Endothelial cell of umbilical vein (primary cell): ENCODE measurements around the gene OSBPL8. TPM values are rescaled to one million over a fixed set of nuclear protein-coding genes. Genes with fewer than 3 reads are reported as not detected.
"Not testable (repeated sequence)": the region's sequence is repeated elsewhere in the genome, so short reads cannot be mapped to it uniquely, and the experiment has no call there.

Experiments used
- BruUV-seq: library from RNA; stranded (reverse); fragments of 400-500 nt; replicated peaks from 2 replicates; lab custom pipeline; 2021; lab: Mats Ljungman, UMichigan
- CTCF ChIA-PET: fragments of 300-600, 350-600 bp; sonication (Branson Sonifier 250); formaldehyde crosslinking; loops from one replicate; lab custom pipeline; 2021; ENCODE audit warnings: antibody characterized with exemption, inconsistent platforms; lab: Charles Lee
- POLR2A ChIA-PET: fragments of 300-600, 350-600 bp; sonication (Branson Sonifier 250); formaldehyde crosslinking; loops from one replicate; lab custom pipeline; 2021; ENCODE audit warnings: antibody characterized with exemption, inconsistent platforms; lab: Charles Lee
- DNase-seq: peaks from one replicate; pipeline ENCODE4 v3.0.0-alpha.2; 2011; ENCODE audit warnings: low read depth, low spot score
- FAIRE-seq: peaks from 2 replicates; lab custom pipeline; 2011; peaks lifted over from hg19 to GRCh38; lab: Jason Lieb, UNC
- H2AFZ ChIP-seq: 2 replicates; pipeline ENCODE4 v1.6.0; 2012; ENCODE audit warnings: low read depth, low read length, control low read depth, inconsistent platforms
- H3K27ac ChIP-seq: 2 replicates; pipeline ENCODE4 v1.5.1; 2011; ENCODE audit warnings: low read depth, mild to moderate bottlenecking, control low read depth, low read length, moderate library complexity; ENCODE audit not compliant: insufficient read depth
- H3K27me3 ChIP-seq, 2 experiments: 2 replicates each; pipeline versions ENCODE4 v1.6.0 to v1.6.1; 2011; ENCODE audit warnings: low read length in 2 of 2, mixed read lengths in 1 of 2; ENCODE audit not compliant: control insufficient read depth in 2 of 2, insufficient read depth in 2 of 2
- H3K36me3 ChIP-seq, 2 experiments: 2 replicates in 1 of 2; 3 replicates in 1 of 2; pipeline ENCODE4 v1.5.1; 2011; ENCODE audit warnings: low read length in 2 of 2, mild to moderate bottlenecking in 1 of 2, moderate library complexity in 1 of 2; ENCODE audit not compliant: control insufficient read depth in 2 of 2, insufficient read depth in 2 of 2; ENCODE audit errors: extremely low read depth in 1 of 2
- H3K4me1 ChIP-seq: 3 replicates; pipeline ENCODE4 v1.5.1; 2011; ENCODE audit warnings: mild to moderate bottlenecking, low read length; ENCODE audit not compliant: control insufficient read depth, insufficient read depth; ENCODE audit errors: extremely low read depth
- H3K4me2 ChIP-seq: 2 replicates; pipeline ENCODE4 v1.6.1; 2011; ENCODE audit warnings: low read length, control low read depth, mixed read lengths; ENCODE audit not compliant: insufficient read depth
- H3K4me3 ChIP-seq, 3 experiments: fragments of 200-600 bp in 1 of 3; sonication (generic), shearing (Covaris generic) in 1 of 3; replicated peaks in 1 of 3; 2 replicates each; pipeline ENCODE4 v1.5.1; 2011 to 2016; ENCODE audit warnings: control low read depth in 3 of 3, low read length in 3 of 3, mild to moderate bottlenecking in 2 of 3, inconsistent platforms in 1 of 3, low read depth in 1 of 3, moderate library complexity in 1 of 3; ENCODE audit not compliant: insufficient read depth in 1 of 3
- H3K79me2 ChIP-seq: 2 replicates; pipeline ENCODE4 v1.6.0; 2012; ENCODE audit warnings: low read length, inconsistent platforms; ENCODE audit not compliant: control insufficient read depth, insufficient read depth
- H3K9ac ChIP-seq: replicated peaks from 2 replicates; pipeline ENCODE3; 2011; ENCODE audit warnings: low read length, control low read depth; ENCODE audit not compliant: insufficient read depth; ENCODE audit errors: extremely low read depth
- H3K9me1 ChIP-seq: replicated peaks from 3 replicates; pipeline ENCODE4 v1.6.0; 2011; ENCODE audit warnings: mild to moderate bottlenecking, low read length; ENCODE audit not compliant: control insufficient read depth, insufficient read depth; ENCODE audit errors: extremely low read depth
- H3K9me3 ChIP-seq: replicated peaks from 2 replicates; pipeline ENCODE4 v1.5.1; 2012; ENCODE audit warnings: low read length, inconsistent platforms; ENCODE audit not compliant: control insufficient read depth, insufficient read depth
- H4K20me1 ChIP-seq: replicated peaks from 2 replicates; pipeline ENCODE3; 2011; ENCODE audit warnings: mild to moderate bottlenecking, low read length; ENCODE audit not compliant: control insufficient read depth, insufficient read depth; ENCODE audit errors: extremely low read depth
- EZH2 ChIP-seq: IDR thresholded peaks from 2 replicates; pipeline ENCODE4 v1.6.1; 2012; ENCODE audit warnings: borderline replicate concordance, low read depth, mild to moderate bottlenecking, moderate library complexity, low read length, inconsistent platforms; ENCODE audit not compliant: severe bottlenecking
- FOS ChIP-seq: IDR thresholded peaks from 2 replicates; pipeline ENCODE4 v1.6.1; 2011; ENCODE audit warnings: mild to moderate bottlenecking, low read length, moderate library complexity, borderline replicate concordance; ENCODE audit not compliant: insufficient read depth
- GATA2 ChIP-seq: IDR thresholded peaks from 2 replicates; pipeline ENCODE4 v1.7.0; 2011; ENCODE audit warnings: low read depth, mild to moderate bottlenecking, moderate library complexity, mixed read lengths, low read length; ENCODE audit not compliant: insufficient read length, insufficient read depth
- JUN ChIP-seq: IDR thresholded peaks from 2 replicates; pipeline ENCODE4 v1.6.1; 2011; ENCODE audit warnings: borderline replicate concordance, low read depth; ENCODE audit not compliant: insufficient read length, insufficient read depth
- MYC ChIP-seq: IDR thresholded peaks from one replicate; pipeline ENCODE4 v1.6.1; 2011; ENCODE audit warnings: mild to moderate bottlenecking, low read depth, low read length
- POLR2A ChIP-seq: IDR thresholded peaks from 2 replicates; pipeline ENCODE4 v1.6.1; 2012; ENCODE audit warnings: low read depth, mild to moderate bottlenecking, control low read depth, low read length
- POLR2AphosphoS5 ChIP-seq: IDR thresholded peaks from 2 replicates; pipeline ENCODE4 v1.6.1; 2012; ENCODE audit warnings: low read depth, mild to moderate bottlenecking, control low read depth, low read length, moderate library complexity; ENCODE audit not compliant: insufficient read depth
- dilution Hi-C: fragments of 300-500 bp; cut with MboI; formaldehyde crosslinking; loops from one replicate; pipeline ENCODE4 v1.15.0; 2019; ENCODE audit warnings: low sequenced_read_pairs; ENCODE audit not compliant: extremely low pct_ligation_motif_present
- intact Hi-C: fragments of 100-400 bp; cut with micrococcal nuclease; formaldehyde crosslinking; loops from one replicate; pipeline ENCODE4 v1.10.0; 2022
- polyA plus RNA-seq, 4 experiments: library from polyadenylated mRNA; depleted of rRNA in 3 of 4; stranded (reverse) in 3 of 4; unstranded in 1 of 4; fragments of >200 nt; gene quantifications; 2 replicates each; pipeline versions ENCODE4 v1.2.1 to v1.2.3, GENCODE V29; 2011 to 2012; ENCODE audit warnings: missing spikeins in 1 of 4
- total RNA-seq: library from RNA; stranded (reverse); gene quantifications from 2 replicates; pipeline ENCODE4 v1.2.3, GENCODE V29; 2021
- TF ChIP-seq, protein P1 (sequence below), 2 donors: IDR thresholded peaks; 1 replicate in 1 of 2; 2 replicates in 1 of 2; pipeline ENCODE4 v1.5.1; 2011; ENCODE audit warnings: low read length in 2 of 2, mild to moderate bottlenecking in 2 of 2, moderate library complexity in 2 of 2, control low read depth in 1 of 2, inconsistent platforms in 1 of 2, low read depth in 1 of 2; ENCODE audit not compliant: insufficient read depth in 1 of 2; ENCODE audit errors: extremely low read depth in 1 of 2
- TF ChIP-seq, protein P2 (sequence below): IDR thresholded peaks from 2 replicates; pipeline ENCODE4 v1.6.1; 2011; ENCODE audit not compliant: insufficient read depth, insufficient read length

Gene OSBPL8
- total and polyA plus RNA-seq, 2 donors (not counting 3 experiments of a cell fraction or from before 2014, with no cell fraction given) = 10.3 to 47.6 TPM

DNA sequence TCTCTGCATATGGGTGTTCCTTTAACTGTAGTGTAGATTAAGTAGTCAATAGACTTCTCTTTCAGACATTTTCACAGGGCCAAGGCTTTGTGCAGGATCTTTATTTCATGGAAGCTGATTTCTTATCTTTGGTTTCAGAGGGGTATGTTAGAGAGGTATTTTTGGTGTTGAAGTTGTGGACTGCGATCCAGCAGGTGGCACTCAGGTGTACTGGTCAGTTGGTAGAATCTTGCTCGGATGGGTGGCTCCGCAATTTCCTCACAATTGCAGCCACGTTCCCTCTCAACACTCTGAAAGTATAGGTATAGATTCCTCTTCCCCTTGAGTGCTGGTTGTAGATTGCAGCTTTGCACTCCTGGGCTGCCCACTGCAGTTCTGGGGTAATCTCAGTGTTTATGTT is 44.3 kb downstream of the OSBPL8 start:
- Histone ChIP-seq H3K9me1 (no peaks in the 10 kb centered on the region), H2AFZ (no peak overlapping the region), H3K9me3 (no peaks in the 10 kb centered on the region), H3K9ac (no peak overlapping the region), H3K27ac (no peak overlapping the region), H3K36me3 (no peaks in the 10 kb centered on the region), H4K20me1 (no peaks in the 10 kb centered on the region), H3K27me3 (no peaks in the 10 kb centered on the region), H3K4me1 (peaks cover 9% of the 10 kb centered on the region), H3K4me2 (no peak overlapping the region), H3K79me2 (peaks cover 2% of the 10 kb centered on the region), H3K4me3 (no peak overlapping the region)
- no peak for TF ChIP-seq JUN
- no peak for TF ChIP-seq FOS
- TF ChIP-seq POLR2A = no peak
- TF ChIP-seq, protein P1, sequence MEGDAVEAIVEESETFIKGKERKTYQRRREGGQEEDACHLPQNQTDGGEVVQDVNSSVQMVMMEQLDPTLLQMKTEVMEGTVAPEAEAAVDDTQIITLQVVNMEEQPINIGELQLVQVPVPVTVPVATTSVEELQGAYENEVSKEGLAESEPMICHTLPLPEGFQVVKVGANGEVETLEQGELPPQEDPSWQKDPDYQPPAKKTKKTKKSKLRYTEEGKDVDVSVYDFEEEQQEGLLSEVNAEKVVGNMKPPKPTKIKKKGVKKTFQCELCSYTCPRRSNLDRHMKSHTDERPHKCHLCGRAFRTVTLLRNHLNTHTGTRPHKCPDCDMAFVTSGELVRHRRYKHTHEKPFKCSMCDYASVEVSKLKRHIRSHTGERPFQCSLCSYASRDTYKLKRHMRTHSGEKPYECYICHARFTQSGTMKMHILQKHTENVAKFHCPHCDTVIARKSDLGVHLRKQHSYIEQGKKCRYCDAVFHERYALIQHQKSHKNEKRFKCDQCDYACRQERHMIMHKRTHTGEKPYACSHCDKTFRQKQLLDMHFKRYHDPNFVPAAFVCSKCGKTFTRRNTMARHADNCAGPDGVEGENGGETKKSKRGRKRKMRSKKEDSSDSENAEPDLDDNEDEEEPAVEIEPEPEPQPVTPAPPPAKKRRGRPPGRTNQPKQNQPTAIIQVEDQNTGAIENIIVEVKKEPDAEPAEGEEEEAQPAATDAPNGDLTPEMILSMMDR (IDR thresholded peaks at IDR 0.05; ENCODE audit: extremely low read depth in 1 of 2, insufficient read depth in 1 of 2, low read depth in 1 of 2, low read length in 2 of 2) = no peak
- TF ChIP-seq, protein P2, sequence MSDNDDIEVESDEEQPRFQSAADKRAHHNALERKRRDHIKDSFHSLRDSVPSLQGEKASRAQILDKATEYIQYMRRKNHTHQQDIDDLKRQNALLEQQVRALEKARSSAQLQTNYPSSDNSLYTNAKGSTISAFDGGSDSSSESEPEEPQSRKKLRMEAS = no peak
- no peak for TF ChIP-seq POLR2AphosphoS5
- no peak for TF ChIP-seq GATA2
- TF ChIP-seq EZH2 = no peak
- no peak for TF ChIP-seq MYC
- intact Hi-C loops (no loop called here), dilution Hi-C loops (no loop called here)
- FAIRE-seq = no peak
- POLR2A ChIA-PET = no interaction called here
- no TSS peak for BruUV-seq
- no peak for DNase-seq
- CTCF ChIA-PET = interaction anchor here (1.2 kb wide), 1 partner anchor 496 kb away, joined by 3 read pairs; no protein-coding TSS in a partner anchor

DNA sequence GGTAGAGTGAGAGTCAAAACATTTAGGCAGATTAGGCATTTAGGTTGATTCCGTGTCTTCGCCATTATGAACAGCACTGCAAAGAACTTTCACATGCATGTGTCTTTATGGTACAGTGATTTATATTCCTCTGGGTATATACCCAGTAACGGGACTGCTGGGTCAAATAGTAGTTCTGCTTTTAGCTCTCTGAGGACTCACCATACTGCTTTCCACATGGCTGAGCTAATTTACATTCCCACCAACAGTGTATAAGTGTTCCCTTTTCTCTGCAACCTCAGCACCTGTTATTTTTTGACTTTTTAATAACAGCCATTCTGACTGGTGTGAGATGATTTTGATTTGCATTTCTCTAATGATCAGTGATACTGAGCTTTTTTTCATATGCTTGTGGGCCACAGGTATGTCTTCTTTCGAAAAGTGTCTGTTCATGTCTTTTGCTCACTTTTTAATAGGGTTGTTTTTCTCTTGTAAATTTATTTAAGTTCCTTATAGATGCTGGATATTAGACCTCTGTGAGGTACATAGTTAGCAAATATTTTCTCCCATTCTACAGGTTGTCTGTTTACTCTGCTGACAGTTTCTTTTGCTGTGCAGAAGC is 48.4 kb downstream of the OSBPL8 start:
- H3K79me2 ChIP-seq, H3K9me1 ChIP-seq, H3K4me3 ChIP-seq, H3K9me3 ChIP-seq, dilution Hi-C loops, H3K36me3 ChIP-seq, intact Hi-C loops, H4K20me1 ChIP-seq, DNase-seq, BruUV-seq, H3K4me1 ChIP-seq, CTCF ChIA-PET, H3K9ac ChIP-seq, FAIRE-seq, H2AFZ ChIP-seq, POLR2A ChIA-PET, H3K27me3 ChIP-seq, H3K4me2 ChIP-seq, H3K27ac ChIP-seq: not testable (repeated sequence)
